Nephron (organoid): Measurements from ENCODE around the gene ARMC7.
A peak's percentile ranks its signal among the peaks of the same experiment; 100 is the strongest.

Experiments used
- H3K27ac Mint-ChIP-seq, 3 experiments: 2 replicates each; pipeline ENCODE4 v1.8.0; 2020; ENCODE audit warnings: mixed read lengths in 3 of 3, mild to moderate bottlenecking in 2 of 3, moderate library complexity in 1 of 3
- H3K27me3 Mint-ChIP-seq: 2 replicates; pipeline ENCODE4 v1.8.0; 2021; ENCODE audit warnings: low read depth, mild to moderate bottlenecking, moderate library complexity, mixed read lengths
- H3K36me3 Mint-ChIP-seq: 2 replicates; pipeline ENCODE4 v1.8.0; 2020; ENCODE audit warnings: low read depth, mixed read lengths
- H3K4me1 Mint-ChIP-seq: 2 replicates; pipeline ENCODE4 v1.8.0; 2020; ENCODE audit warnings: mixed read lengths
- H3K4me3 Mint-ChIP-seq, 3 experiments: 2 replicates each; pipeline ENCODE4 v1.8.0; 2020; ENCODE audit warnings: mild to moderate bottlenecking in 3 of 3, mixed read lengths in 3 of 3, moderate library complexity in 2 of 3
- H3K9me3 Mint-ChIP-seq: 2 replicates; pipeline ENCODE4 v1.8.0; 2020; ENCODE audit warnings: mixed read lengths
- TF ChIP-seq, protein P1 (sequence below), 3 experiments: fragments of 200-600 bp; sonication (generic); IDR thresholded peaks; one replicate each; pipeline ENCODE4 v1.5.0; 2021; ENCODE audit warnings: antibody characterized with exemption in 3 of 3; ENCODE audit not compliant: unreplicated experiment in 3 of 3

ARMC7 gene

DNA sequence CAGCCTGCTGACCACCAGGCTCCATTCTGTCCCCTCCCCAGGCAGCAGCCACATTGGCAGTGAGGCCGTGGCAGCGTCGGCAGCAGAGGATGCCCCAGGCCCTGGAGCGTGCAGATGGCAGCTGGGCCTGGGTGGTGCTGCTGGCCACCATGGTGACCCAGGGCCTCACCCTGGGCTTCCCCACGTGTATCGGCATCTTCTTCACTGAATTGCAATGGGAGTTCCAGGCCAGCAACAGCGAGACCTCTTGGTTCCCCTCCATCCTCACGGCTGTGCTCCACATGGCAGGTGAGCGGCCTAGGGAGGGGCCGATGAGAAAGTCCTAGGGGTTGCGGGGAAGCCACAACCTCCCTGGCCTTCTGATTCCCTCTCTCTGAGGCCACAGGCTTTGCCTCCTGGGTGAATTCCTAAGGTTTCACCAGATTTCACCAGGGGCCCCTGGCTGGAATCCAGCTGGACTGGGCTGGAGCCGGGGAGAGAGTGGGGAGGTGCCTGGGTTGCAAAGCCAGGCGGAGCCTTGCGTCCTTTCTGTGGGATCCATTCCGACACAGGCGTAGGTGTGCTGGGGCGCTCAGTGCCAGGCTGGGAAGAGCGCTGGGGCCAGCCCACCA, 16.1 kb upstream of the ARMC7 start:
- H3K27ac Mint-ChIP-seq: peak overlapping the region in 1 of 3 experiments; percentile 77
- H3K4me1 Mint-ChIP-seq: peaks cover 40% of the 10 kb centered on the region
- no peaks in the 10 kb centered on the region for H3K27me3 Mint-ChIP-seq
- no peak overlapping the region for H3K4me3 Mint-ChIP-seq
- H3K9me3 Mint-ChIP-seq: no peaks in the 10 kb centered on the region
- H3K36me3 Mint-ChIP-seq: peaks cover 3% of the 10 kb centered on the region
- TF ChIP-seq, protein P1, sequence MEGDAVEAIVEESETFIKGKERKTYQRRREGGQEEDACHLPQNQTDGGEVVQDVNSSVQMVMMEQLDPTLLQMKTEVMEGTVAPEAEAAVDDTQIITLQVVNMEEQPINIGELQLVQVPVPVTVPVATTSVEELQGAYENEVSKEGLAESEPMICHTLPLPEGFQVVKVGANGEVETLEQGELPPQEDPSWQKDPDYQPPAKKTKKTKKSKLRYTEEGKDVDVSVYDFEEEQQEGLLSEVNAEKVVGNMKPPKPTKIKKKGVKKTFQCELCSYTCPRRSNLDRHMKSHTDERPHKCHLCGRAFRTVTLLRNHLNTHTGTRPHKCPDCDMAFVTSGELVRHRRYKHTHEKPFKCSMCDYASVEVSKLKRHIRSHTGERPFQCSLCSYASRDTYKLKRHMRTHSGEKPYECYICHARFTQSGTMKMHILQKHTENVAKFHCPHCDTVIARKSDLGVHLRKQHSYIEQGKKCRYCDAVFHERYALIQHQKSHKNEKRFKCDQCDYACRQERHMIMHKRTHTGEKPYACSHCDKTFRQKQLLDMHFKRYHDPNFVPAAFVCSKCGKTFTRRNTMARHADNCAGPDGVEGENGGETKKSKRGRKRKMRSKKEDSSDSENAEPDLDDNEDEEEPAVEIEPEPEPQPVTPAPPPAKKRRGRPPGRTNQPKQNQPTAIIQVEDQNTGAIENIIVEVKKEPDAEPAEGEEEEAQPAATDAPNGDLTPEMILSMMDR (IDR thresholded peaks at IDR 0.05; ENCODE audit: unreplicated experiment in 3 of 3): no peak

DNA sequence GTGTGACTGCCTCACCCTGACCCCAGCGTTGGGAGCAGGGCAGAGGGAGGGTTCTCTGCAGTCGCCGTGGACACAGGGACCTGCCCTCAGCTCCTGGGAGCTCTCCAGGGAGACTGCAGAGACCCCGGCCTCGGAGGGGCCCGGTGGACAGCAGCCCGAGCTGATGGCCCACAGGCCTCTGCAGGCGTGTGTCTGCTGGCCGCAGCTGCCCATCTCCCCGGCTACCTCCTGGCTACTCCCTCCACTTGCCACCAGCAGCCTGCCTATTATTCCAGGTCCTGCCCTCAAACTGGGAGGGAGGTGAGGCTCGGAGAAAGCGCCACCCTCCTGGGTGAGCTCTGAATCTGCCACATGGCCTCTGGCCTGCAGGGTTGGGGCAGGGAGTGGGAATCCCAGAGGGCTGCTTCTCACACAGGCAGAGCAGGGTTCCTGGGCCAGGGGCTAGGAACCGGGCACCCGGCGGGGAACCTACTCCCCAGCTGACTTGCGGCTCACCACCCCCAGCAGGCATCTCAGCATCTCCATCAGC, 14.8 kb upstream of the ARMC7 start:
- Mint-ChIP-seq H3K27me3 (no peaks in the 10 kb centered on the region), H3K4me3 (no peak overlapping the region), H3K36me3 (peaks cover 10% of the 10 kb centered on the region), H3K4me1 (peaks cover 29% of the 10 kb centered on the region), H3K9me3 (no peaks in the 10 kb centered on the region), H3K27ac (no peak overlapping the region)
- TF ChIP-seq, protein P1 (IDR thresholded peaks at IDR 0.05; ENCODE audit: unreplicated experiment in 3 of 3): no peak

DNA sequence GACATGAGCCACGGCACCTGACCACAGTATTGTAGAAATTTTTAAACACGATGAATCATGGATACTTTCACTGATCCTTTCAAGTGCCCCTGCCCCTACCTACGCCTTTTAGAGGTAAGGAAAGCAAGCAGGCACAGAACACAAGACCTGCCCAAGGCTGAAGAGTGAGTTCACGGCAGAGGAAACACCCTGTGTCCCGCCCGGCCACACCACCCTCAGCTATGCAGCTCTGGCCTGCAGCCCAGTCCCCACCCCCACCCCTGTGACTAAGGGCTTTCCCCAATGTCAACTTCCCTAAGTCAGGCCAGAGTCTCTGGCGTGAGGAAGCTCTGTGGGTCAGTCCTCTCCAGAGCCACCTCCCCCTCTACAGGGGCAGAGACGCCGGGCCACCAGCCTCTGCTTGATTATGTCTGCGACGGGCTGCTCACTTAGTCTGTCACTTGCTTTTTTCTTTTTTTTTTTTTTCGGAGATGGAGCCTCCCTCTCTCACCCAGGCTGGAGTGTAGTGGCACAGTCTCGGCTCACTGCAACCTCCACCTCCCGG, 13.6 kb upstream of the ARMC7 start:
- Mint-ChIP-seq H3K27me3 (no peaks in the 10 kb centered on the region), H3K36me3 (peaks cover 10% of the 10 kb centered on the region), H3K27ac (peak overlapping the region in 2 of 3 experiments; percentile 58 to 65), H3K4me3 (no peak overlapping the region), H3K9me3 (no peaks in the 10 kb centered on the region), H3K4me1 (peaks cover 19% of the 10 kb centered on the region)
- TF ChIP-seq, protein P1 (IDR thresholded peaks at IDR 0.05; ENCODE audit: unreplicated experiment in 3 of 3): no peak

DNA sequence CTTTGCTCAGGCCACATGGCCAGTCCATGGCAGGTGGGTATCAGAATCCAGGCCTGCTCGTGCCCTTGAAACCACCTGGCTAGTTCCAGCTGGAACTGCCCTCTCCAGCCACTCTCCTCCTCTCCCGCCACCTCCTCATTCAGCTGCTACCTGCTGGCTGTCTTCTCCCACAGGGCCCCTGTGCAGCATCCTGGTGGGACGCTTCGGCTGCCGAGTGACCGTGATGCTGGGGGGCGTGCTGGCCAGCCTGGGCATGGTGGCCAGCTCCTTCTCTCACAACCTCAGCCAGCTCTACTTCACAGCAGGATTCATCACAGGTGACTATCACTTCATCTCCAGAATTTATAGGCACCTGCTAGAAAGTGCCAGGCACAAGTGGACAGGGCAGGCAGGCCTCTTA, 11.9 kb upstream of the ARMC7 start:
- Mint-ChIP-seq H3K4me3 (no peak overlapping the region), H3K9me3 (no peaks in the 10 kb centered on the region), H3K36me3 (peaks cover 14% of the 10 kb centered on the region), H3K4me1 (peaks cover 1% of the 10 kb centered on the region), H3K27ac (no peak overlapping the region), H3K27me3 (no peaks in the 10 kb centered on the region)
- TF ChIP-seq, protein P1 (IDR thresholded peaks at IDR 0.05; ENCODE audit: unreplicated experiment in 3 of 3): no peak

DNA sequence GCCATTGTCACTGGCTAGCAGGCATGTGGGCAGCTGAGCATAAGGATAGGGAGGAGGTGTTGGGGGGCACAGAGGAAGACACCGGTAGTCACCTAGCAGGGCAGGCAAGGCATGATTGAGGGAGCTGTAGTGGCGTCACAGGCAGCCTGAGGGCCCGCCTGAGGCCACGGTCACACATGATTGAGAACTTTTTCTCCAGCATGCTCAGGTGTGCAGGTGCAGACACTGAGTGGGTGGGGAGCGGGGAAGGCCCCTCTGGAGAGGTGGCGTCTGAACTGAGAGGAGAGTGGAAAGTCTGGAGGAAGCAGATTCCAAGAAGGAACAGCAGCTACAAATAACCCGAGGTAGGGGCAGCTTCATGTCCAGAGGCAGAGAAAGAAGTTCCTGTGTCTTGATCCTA, 10.9 kb upstream of the ARMC7 start:
- Mint-ChIP-seq H3K4me1 (no peaks in the 10 kb centered on the region), H3K27ac (no peak overlapping the region), H3K36me3 (peaks cover 14% of the 10 kb centered on the region), H3K9me3 (no peaks in the 10 kb centered on the region), H3K4me3 (no peak overlapping the region), H3K27me3 (peaks cover 1% of the 10 kb centered on the region)
- TF ChIP-seq, protein P1 (IDR thresholded peaks at IDR 0.05; ENCODE audit: unreplicated experiment in 3 of 3): no peak
